Activated T-cell treated with anti-CD3 and anti-CD28 coated beads for 1 hour (primary cell): Measurements from ENCODE around the gene PAEP.
"Not testable (repeated sequence)": the region's sequence is repeated elsewhere in the genome, so short reads cannot be mapped to it uniquely, and the experiment has no call there.

ENCODE experiments used
- DNase-seq: peaks from one replicate; pipeline ENCODE4 v3.0.0-alpha.2; 2020; ENCODE audit warnings: low read depth

Gene PAEP

DNA sequence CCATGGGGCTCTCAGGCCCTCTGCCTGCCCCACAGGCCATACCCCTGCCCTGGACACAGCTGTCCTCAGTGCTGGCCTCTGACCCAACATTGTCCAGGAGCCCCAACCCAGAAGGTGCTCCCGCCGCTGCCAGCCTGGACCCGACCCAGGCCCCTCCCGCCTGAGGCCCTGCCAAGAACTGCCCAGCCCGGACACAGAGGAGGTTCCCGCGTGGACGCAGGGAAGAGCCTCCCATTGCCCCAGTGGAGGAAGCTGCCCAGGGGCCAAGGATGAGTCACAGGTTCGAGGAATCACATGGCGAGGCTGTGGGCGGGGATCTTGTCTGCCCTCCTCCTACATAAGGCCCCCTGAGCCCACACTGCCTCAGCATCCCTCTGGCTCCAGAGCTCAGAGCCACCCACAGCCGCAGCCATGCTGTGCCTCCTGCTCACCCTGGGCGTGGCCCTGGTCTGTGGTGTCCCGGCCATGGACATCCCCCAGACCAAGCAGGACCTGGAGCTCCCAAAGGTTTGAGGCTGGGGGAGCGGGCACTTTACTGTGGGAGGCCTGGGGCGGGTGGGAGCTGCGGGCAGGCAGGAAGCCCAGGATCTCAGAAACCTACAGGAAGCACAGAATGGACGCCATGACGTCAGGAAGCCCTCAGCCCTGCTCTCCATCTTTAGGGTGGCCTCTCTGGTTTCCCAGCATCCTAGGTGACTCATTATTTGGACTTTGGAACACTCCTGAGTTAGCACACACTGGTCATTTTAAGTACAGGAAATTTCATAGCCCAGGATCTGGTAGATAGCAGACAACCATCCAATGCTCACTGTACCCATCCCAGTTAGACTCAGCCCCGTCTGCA is at the start of gene PAEP:
PAEP (plus strand) TSS at position 366 of the 844 bp plus-strand sequence.
- no peak for DNase-seq

DNA sequence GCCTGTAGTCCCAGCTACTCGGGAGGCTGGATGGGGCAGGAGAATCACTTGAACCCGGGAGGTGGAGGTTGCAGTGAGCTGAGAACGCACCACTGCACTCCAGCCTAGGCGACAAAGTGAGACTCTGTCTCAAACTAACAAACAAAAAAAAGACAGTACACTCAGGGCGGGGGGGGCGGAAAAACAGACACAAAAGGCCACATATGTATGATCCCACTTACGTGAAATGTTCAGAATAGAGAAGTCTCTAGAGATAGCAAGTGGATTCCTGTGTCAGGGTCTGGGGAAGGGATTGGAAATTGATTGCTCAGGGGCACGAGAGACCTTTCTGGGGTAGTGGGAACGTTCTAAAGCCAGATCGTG is 49.3 kb upstream of the PAEP start:
- no peak for DNase-seq

- DNase-seq: no peak
Measured at GRCh38 chr9:135512904-135513303, 48.7 kb upstream of the PAEP start.

- no peak for DNase-seq
Measured at GRCh38 chr9:135513351-135513846, 48.2 kb upstream of the PAEP start.

- DNase-seq: not testable (repeated sequence)
Measured at GRCh38 chr9:135513906-135514305, 47.6 kb upstream of the PAEP start.

DNA sequence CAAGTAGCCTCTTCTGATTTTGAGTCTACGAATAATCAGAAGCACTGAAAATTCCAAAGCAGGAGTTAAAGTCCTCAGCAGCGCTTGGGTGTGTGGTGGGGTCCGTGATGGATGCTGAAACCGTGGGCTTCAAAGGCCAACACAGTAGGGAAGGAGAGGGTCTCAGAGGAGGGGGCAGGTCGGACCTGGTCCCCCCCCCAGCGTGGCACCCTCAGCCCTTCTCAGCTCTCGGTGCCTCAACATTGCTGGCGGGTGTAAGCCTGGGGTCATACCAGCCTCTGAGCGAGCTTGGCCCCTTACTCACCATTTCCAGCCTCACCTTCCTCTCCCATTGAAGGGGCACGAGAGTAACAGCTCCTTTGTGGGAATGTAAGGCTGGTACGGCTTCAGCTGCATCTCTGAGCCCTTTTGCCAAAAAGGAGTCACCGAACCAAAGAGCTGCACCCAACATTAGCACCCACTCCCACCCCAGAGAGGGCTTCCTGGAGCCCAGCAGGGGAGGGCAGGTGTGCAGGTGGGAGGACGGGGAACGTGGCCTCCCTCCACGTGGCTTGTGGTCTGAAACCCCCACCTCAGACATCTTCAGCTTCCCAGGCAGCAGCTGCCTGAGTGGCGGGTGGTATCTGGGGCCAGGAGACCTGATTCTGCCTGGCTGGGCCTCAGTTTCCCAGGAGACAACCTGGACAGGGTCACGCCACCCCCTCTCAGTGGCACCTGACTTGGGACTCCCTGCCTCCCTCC is 47.0 kb upstream of the PAEP start:
- no peak for DNase-seq

- DNase-seq: no peak
Measured at GRCh38 chr9:135515083-135515951, 46.2 kb upstream of the PAEP start.

- DNase-seq: no peak
Measured at GRCh38 chr9:135516132-135516860, 45.3 kb upstream of the PAEP start.

GRCh38 chr9:135517407-135517822 is 44.1 kb upstream of the PAEP start:
- DNase-seq: no peak

- no peak for DNase-seq
Measured at GRCh38 chr9:135519179-135519971, 42.2 kb upstream of the PAEP start.

GRCh38 chr9:135520916-135521607 is 40.5 kb upstream of the PAEP start, which contains the start of gene LCN1:
TSS of gene LCN1 (plus strand) at chr9:135521440. CDS start at chr9:135521498, 58 bp downstream.
- DNase-seq: no peak

DNA sequence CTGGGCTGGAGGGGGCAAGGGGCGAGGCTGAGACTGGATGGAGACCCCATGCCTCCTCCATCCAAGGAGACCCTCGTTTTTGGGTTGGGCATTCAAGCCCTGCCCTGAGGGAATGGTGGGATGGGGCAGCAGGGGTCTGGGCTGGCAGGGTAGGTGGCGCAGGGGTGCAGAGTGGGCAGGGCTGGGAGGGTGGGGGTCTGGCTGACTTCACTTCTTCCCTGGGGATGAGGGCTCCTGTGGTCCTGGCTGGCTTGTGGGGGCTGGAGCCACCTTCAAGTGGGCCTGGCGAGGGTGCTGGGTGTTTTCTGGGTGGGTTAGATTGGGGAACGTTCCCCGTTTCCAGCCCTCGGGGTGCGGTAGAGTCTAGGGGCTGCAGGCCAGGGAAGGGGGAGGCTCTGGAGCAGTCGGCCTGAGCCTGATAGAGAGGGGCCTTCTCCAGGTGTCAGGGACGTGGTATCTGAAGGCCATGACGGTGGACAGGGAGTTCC is 39.9 kb upstream of the PAEP start:
- DNase-seq: no peak

GRCh38 chr9:135522137-135522877 is 39.2 kb upstream of the PAEP start:
- no peak for DNase-seq

- DNase-seq: no peak
Measured at GRCh38 chr9:135522931-135523330, 38.6 kb upstream of the PAEP start.

- no peak for DNase-seq
Measured at GRCh38 chr9:135523521-135524129, 37.9 kb upstream of the PAEP start.

DNA sequence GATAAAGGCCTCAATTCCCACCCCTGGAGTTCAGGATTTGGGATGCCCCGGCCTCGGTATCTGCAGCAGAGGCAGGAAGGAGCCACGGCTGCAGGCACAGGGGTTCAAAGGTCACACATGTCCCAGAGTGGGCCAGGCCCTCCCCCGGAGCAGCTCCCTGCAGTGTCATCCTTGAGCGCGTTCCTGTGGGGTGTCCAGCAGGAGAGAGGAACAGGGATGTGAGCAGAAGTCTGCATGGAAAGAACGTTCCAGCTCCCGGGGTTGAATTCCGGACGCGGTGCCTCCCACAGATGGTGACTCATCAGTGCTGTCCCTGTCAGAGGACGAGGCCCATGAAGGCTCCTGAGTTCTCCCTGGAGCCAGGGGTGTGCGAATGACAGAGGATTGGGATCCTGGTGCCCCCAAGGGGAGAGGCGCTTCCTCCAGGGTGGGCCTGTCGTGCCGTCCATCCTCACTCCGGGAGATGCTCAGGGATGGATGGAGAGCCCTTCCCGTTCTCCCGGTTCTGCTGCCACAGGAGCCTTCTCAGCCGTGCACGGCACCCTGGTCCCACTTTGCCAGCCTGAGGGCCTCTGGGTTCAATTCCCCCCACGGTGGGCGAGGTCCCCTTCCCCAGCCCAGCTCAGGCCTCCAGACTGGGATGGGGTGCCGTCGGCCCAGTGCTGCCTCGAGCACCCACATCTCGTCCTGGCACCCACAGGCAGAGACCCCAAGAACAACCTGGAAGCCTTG is 37.3 kb upstream of the PAEP start:
- DNase-seq: no peak

GRCh38 chr9:135525241-135526088 is 36.1 kb upstream of the PAEP start:
- DNase-seq: no peak
